GM18861 (cell line): ENCODE measurements around the gene SMIM8.
A peak's percentile ranks its signal among the peaks of the same experiment; 100 is the strongest.

Experiments used
- ATAC-seq: cut with Tn5 transposase; IDR thresholded peaks from one replicate; pipeline ENCODE4 v1.9.1; 2021; ENCODE audit not compliant: unreplicated experiment

Gene SMIM8

DNA sequence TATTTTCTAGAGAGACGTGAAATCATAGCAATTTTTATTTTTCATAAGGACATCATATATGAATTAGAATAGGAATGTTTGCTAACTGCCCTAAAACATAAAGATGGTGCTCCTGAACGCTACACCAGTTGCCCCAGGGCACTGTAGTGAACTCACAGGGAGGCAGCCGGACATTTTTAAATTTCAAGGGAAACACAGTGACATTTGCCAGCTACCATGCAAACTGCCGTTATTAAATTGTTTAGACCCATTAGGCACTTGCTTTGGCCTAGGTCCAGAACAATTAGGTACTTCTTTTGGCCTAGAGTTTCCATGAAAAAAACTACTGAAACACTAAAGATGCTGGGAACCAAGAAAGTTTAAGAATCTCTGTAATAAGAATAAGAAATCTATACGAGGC, 60.5 kb downstream of the SMIM8 start:
- no peak for ATAC-seq

DNA sequence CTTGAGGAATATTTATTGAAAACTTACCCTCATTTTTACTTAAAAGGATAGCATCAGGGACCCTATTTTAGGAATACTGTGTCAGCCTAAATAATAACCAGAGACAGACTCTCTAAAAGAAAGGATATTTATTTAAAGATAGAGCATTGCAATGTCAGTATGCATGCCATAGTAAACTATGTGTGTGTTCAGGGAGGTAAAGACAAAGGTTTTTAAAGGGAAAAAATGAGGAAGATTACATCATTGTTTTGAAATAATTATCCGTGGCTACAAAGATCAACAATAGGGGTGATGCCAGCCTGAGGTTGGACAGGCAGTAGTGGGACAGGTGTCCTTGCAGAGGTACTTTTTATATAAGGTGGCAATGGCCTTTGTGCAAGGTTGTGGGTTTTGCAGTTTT, 61.6 kb downstream of the SMIM8 start:
- no peak for ATAC-seq

DNA sequence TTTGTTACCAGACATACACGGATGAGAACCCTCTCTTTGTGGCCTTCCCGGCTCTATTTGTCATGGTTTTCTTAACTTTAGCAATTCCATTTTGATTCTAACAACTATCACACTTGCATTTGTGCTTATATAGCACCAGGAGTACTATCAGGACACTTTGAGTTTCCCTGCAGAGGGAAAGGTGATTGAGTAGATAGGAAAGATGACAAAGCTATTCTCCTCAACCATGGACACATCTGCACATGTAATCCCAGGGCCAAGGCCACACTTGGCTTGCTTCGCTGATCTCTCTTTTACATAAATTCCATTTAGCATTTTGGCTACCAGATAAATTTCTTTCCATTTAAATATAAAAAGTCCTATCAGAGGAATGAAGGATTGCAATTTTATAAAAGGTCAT, 62.1 kb downstream of the SMIM8 start:
- ATAC-seq = no peak

DNA sequence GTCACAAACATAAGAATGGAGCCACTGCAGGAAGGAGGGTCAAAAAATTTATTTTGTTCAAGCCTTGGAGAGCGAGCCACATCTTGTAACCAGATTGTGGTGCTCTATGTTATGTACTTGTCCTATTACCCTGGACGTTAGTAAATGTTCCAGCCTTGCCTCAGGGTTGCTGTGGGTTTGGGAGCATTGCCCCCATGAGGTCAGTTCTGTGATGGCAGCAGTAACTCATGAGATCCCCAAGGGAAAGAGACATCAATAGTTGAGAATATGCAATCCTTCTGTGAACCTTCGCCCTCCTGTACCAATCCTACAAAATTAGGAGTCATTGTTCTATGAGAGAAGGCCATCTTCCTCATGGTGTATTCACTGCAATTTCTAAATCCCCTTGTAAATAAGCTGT, 68.9 kb downstream of the SMIM8 start:
- peak; percentile 63 for ATAC-seq
